Stimulated activated CD4-positive, alpha-beta T cell treated with anti-CD3 and anti-CD28 coated beads, TNF-alpha, amount 100 ng/mL, for 1 hour (primary cell): Measurements from ENCODE around the gene C3orf18.

ENCODE experiments used
- DNase-seq, 3 donors: peaks; one replicate each; pipeline ENCODE4 v3.0.0-alpha.2; 2020; ENCODE audit warnings: low read depth in 3 of 3, low spot score in 1 of 3

C3orf18 gene

GRCh38 chr3:50551681-50552435 is 15.7 kb downstream of the C3orf18 start:
- no peak for DNase-seq

DNA sequence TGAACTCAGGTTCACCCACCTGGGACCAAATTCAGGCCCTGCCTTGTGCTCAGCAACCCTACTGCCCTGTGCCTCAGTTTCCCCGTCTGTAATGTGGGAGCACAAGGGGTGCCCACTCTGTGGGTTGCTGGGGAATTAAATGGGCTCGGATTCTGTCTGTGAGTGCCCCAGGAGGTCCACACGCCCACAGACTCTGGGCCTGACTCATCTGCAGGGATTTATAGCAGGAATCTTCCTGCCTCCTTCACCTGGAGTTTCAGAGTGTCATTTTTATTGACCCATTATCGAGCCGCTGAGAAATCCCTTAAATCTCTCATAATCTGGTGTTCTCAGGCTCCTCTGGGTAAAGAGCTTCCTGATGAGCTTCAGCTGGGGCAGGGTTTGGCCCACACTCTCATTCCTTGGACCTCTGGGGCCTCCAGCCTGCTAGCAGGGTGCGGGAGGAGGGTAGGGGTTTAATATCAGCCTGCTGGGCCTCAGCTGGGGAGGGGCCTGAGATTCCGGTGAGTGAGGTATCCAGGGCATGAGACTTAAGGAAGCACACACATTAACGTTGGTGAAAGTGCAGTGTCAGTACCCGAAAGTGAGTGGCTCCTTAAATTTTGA is 16.4 kb downstream of the C3orf18 start:
- DNase-seq, result no peak

DNA sequence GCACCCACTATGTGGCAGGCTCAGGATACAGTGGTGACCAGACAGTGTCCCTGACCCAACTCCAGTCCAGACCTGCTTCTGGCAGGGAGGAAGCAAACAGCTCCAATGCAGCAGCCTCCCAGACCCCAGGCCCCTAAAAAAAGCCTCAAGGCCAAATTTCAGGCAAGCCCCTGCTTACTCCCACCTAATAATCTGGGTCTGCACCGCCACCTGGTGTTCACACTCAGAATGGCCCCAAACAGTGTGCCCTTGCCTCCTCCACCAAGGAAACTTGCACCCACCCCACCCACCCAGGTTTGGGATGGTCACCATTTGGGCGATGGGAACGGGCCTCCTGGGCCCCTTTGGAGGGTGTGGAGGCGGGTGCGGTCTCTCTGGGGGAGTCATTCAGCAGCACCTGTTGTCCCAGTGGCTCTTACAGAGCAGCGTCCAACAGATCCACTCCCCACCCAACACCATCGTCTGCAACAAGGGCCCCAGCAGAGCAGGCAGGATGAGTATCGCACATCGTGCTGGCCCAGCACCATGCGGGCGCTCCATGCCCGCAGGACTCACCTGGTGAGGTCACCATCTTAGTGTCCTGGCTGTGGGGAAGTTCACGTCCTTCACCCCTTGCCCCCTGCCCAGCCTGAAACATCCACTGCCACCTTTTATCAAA is 17.3 kb downstream of the C3orf18 start:
- DNase-seq, result peak in 2 of 3 donors; percentile 24 to 57

- no peak for DNase-seq
Measured at GRCh38 chr3:50549226-50549625, 18.3 kb downstream of the C3orf18 start.

DNA sequence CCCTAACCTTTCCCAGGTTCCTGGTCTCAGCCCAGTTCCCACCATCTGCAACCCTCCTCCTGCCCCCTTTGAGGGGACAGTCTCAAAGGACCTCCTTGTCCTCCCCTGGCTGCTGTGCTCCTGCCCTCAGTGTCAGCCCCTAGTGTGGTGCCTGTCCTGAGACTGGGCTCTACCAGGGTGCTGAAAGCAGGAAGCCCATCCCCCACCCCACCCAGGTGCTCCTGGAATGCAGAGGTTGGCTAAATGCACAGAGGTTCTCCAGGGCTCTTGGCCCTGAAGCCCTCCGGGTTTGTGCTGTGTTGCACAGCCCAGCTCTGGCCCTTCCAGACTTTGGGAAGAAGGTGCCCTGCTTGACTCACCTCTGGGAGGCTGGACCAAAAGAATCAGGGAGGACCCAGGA is 21.8 kb downstream of the C3orf18 start:
- DNase-seq, result no peak

DNA sequence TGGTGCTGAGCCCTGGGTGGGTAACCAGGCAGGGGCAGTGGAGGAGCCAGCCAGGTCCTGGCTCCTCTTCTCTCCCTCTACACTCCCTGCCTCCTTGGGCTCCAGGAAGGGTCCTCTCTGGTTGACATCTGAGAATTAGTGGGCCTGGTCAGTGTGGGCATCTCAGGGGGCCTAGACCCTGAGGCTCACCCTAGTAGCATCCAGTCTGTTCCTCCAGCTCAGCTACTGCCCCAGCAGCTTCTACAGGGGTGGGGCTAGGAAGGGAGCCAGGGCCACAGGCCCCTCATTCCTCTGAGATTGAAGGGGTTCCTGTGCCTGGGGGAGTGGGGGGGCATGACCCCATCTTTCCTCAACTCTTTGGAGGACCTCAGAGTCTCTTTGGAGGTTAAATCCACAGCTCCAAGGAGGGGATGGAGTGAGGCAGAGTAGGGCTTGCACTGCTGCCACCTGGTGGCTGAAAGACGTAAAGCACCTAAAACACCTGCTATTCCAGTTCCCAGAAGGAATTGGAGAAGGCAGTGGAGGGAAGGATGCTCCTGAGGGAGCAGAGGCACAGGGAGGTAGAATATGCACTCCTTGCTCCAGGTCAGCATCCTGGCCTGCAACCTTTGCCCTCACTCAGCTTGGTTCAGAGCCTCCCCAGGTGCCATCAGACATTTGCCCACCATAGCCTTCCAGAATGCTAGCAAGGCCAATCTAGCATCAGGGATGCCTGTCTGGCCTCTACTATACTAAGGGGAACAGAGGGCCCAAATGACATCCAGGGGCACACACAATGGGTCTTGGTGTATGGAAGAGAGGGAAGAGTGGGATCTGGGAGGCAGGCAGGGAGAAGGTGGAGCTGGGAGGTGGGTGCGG is 25.1 kb downstream of the C3orf18 start:
- DNase-seq, result peak; percentile 20 to 49 (median 34)

DNA sequence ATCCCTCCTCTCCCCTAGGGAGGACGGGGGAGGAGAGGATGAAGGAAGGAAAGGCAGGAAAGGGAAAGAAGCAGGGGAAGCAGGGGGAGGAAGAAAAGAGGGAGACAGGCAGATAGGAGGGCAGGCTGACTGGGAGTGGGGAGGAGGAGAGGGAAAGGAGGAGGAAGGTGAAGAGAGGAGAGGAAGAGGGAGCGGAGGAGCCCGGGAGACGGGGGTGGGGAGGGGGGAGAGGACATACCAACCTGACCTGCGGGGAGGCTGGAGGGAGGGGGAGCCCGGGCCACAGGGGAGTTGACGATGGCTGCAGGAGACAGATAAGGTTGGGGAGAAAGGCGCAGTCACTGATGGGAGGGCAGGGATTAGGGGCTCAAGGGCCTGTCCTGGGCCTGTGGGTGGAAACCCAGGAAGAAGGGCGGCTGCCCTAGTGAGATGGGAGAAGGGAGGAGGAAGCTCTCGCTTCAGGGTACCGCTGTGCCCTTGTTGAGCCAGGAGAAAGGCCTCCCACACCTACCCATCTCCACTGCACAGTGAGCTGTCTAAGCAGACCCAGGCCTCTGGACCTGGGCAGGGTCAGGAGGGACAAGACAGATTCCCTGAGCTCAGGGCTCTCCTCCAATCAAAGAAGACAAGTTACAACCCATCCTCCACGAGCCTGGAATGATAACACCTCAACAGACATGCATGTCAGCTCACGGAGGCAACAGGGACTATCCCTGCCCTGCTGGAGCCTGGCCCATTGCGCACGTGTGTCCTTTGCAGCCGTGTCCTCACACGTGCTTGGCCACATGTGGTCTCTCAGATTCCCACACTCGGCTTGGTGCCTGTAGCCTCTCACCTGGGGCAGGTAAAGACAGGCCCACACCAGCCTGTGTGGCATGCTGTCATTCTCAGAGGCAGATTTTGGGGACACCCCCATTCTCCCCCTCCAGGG is 27.9 kb downstream of the C3orf18 start:
- DNase-seq, result no peak

DNA sequence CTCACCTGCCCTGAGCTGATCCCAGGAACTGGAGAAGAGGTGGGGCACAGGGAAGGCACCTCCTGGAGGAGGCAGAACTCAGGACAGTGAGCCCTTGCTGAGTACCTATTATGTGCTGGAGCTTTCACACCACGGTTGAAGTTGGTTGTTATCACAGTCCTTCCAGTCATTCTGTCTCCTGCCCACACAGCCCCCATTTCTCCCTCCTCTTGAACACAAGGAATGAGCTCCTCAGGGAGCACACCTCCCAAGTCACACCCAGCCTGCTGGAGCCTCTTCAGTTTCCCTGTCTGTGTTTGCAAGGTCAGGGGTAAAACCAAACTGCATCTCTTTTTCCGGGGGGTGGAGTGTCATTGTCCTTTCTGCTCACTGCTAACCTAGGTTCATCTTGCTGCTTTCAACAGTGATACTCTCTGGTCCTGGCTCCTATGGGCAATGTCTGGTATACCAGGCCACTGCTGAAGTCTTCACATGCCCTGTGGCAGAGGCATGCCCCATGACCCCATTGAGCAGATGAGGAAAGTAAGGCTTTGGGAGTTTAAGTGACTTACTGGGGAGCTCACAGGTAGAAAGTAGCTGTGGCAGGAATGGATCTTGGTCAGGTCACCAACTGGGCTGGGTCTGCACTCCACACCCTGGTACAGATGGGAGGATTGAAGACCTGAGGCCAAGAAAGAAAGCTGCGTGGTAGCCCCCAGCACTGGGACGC is 30.0 kb downstream of the C3orf18 start:
- no peak for DNase-seq

DNA sequence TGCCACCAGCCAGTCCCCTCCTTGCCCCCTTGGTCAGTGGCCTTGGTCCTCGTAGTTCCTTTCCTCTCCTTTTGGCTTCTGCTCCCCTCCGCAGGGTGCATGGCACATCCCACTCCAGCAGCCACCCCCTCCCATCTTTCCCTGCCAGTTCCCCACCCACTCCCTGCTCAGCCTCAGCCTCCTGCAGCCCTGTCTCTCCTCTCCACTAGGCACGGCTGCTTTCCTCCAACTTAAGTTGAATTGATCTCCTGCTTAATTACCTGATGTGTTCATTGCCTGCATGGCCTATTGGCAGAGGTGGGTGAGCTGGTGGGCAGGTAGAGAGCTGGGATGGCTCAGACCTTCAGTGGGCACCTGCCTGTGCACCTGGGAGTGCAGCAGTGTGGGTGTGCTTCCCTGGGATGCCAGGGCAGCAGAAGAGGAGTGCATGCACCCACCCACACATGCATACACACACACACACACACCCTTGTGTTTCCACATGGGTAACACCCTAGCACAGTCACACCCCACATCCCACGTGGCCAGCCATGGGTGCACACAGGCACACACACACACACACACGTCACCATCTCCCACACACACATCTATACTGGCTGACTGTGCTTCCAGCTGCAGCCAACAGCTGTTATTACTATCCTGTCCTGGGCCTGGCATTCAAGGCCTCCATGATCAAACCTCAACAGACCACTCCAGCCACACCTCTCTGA is 30.9 kb downstream of the C3orf18 start:
- no peak for DNase-seq

DNA sequence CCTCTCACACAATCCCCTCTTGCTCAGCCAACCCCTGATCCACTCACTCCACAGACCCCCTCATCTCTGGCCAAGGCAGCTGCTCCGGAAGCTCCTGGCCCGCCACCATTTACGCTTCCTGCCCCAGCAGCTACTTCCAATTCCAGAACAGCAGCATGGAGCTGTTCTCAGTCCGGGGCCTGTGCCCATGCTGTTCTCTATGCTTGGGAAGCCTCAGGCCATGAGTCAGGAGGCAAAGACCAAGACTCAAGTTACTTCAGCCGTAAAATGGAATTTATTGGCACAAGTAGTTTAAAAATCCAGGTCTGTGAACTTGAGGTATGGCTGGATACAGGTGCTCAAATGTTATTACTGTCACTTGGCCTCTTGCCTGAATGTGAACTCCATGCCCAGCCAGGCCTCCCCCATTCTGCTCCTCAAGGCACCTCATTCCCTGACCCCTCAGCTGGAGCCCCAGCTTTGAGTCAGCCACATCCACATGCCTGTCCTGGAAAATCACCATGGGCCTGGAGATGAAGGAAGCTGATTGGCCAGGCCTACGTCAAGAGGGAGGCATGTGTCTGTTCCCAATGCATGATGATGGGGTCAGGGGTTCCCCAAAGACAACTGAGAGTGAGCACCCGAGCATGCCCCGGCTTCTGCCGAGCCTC is 32.7 kb downstream of the C3orf18 start:
- DNase-seq, result no peak

GRCh38 chr3:50533807-50534461 is 33.6 kb downstream of the C3orf18 start:
- no peak for DNase-seq

DNA sequence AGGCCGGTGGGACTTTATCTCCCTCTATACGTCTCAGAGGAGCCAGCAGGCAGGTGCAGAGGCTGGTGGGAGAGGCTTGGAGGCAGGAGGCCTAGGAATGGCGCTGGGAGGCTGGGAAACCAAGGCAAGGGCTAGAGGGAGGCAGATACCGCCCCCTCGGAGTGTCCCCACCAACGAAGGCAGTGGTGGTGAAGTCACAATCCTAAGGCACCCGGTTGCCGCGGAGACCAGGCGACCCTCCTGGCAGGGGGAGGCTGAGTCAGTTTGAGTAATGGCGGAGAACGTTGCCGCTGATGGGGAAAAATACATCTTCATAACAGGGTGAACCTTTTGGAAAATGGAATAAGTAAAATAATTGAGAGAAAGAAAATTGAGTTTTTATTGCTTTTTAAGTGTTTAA is 34.2 kb downstream of the C3orf18 start:
- no peak for DNase-seq

- no peak for DNase-seq
Measured at GRCh38 chr3:50532062-50532705, 35.4 kb downstream of the C3orf18 start.

DNA sequence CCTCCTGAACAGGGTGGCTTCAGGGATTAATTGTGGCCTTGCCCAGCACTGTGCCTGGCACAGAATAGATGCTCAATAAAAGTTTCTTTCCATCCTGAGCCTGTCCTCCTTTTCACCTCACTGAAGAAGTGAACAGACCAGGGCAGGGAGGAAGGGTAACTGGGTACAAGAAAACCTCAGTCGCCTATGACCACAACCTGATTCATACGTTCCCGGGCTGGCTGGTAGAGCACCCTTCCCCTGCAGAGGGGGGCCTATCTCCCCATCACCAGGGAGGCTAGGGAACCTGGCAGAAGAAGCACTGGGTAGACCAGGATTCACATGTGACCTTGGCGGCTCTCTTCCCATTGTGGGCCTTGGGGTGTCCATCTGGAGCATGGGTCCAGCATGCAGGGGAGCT is 36.3 kb downstream of the C3orf18 start:
- no peak for DNase-seq

GRCh38 chr3:50530001-50530970 is 37.3 kb downstream of the C3orf18 start:
- DNase-seq, result no peak

DNA sequence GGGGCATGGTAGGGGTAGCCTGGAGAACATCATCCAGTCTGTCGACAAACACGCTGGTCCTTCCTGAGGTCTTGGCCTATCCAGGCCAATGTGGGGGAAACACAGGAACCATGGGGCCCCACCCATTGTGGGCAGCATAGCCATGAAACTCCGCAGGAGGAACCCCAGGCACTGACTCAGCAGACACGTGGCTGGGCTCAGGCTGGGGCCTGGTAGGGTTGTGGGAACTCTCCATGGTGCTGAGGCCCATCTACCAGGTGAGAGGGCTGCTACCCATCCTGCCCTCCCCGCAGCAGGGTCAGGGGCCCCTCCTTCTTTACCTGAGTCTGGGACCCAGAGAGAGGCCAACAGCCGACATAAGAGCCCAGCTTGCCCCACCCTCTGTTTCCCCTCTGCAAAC is 41.6 kb downstream of the C3orf18 start:
- peak in 2 of 3 donors; percentile 8 to 26 for DNase-seq
